K562 (cell line): ENCODE measurements around the gene CTSH. TPM values are rescaled to one million over a fixed set of nuclear protein-coding genes. Genes with fewer than 3 reads are reported as not detected.

Experiments used
- ATAC-seq: fragments of 200-7000 bp; cut with Tn5 transposase; 3 replicates; pipeline ENCODE4 v1.9.1; 2020; ENCODE audit warnings: moderate library complexity
- BruUV-seq: library from RNA; stranded (reverse); fragments of 400-500 nt; replicated peaks from 2 replicates; lab custom pipeline; 2021; lab: Mats Ljungman, UMichigan
- CTCF ChIA-PET: fragments of 300-600 bp; formaldehyde crosslinking; extraction: SDS; loops from one replicate; lab custom pipeline; 2021; ENCODE audit warnings: low intra/inter-chr PET ratio; lab: Yijun Ruan, JAX
- POLR2A ChIA-PET: fragments of 300-600, 350-650 bp; sonication (Branson Sonifier 250); formaldehyde crosslinking; extraction: SDS; loops from one replicate; lab custom pipeline; 2021; ENCODE audit warnings: antibody characterized with exemption, inconsistent platforms; lab: Yijun Ruan, JAX
- DNase-seq, 4 experiments: peaks; one replicate each; pipeline versions ENCODE4 v3.0.0 to v3.0.0-alpha.2; 2011 to 2018; ENCODE audit warnings: low spot score in 3 of 4, mixed read lengths in 3 of 4; ENCODE audit errors: extremely low read depth in 1 of 4
- FAIRE-seq: peaks from 2 replicates; lab custom pipeline; 2011; peaks lifted over from hg19 to GRCh38; lab: Jason Lieb, UNC
- H2AFZ ChIP-seq: 2 replicates; pipeline ENCODE4 v1.6.0; 2011; ENCODE audit warnings: low read depth, low read length, control low read depth, inconsistent platforms
- H3K27ac ChIP-seq: fragments of 200-600 bp; 3 replicates; pipeline ENCODE4 v1.8.0; 2011; ENCODE audit warnings: low read depth, mild to moderate bottlenecking, control low read depth, inconsistent platforms, low read length, moderate library complexity, mixed read lengths; ENCODE audit errors: extremely low read depth
- H3K27me3 ChIP-seq, 2 experiments: fragments of 300-600 bp in 1 of 2; 2 replicates in 1 of 2; 3 replicates in 1 of 2; pipeline versions ENCODE4 v1.6.0 to v1.8.0; 2011; ENCODE audit warnings: inconsistent platforms in 2 of 2, low read length in 2 of 2, mild to moderate bottlenecking in 1 of 2, mixed read lengths in 1 of 2, moderate library complexity in 1 of 2; ENCODE audit not compliant: control insufficient read depth in 2 of 2, insufficient read depth in 2 of 2
- H3K36me3 ChIP-seq: fragments of 300-600 bp; 3 replicates; pipeline ENCODE4 v1.8.0; 2011; ENCODE audit warnings: mild to moderate bottlenecking, low read length, inconsistent platforms; ENCODE audit not compliant: control insufficient read depth, insufficient read depth
- H3K4me1 ChIP-seq, 2 experiments: fragments of 200-600 bp in 1 of 2; replicated peaks in 1 of 2; 2 replicates in 1 of 2; 3 replicates in 1 of 2; pipeline versions ENCODE4 v1.5.1 to v1.8.0; 2011; ENCODE audit warnings: inconsistent platforms in 2 of 2, low read length in 2 of 2, mild to moderate bottlenecking in 1 of 2, mixed read lengths in 1 of 2, moderate library complexity in 1 of 2; ENCODE audit not compliant: control insufficient read depth in 2 of 2, insufficient read depth in 2 of 2
- H3K4me2 ChIP-seq: 2 replicates; pipeline ENCODE4 v1.6.1; 2011; ENCODE audit warnings: low read length, control low read depth, inconsistent platforms, mixed read lengths; ENCODE audit not compliant: insufficient read depth
- H3K4me3 ChIP-seq: fragments of 200-600 bp; sonication (generic), shearing (Covaris generic); 2 replicates; pipeline ENCODE4 v1.5.1; 2016; ENCODE audit warnings: control low read depth, inconsistent platforms
- H3K79me2 ChIP-seq: fragments of 200-600 bp; 3 replicates; pipeline ENCODE4 v1.8.0; 2011; ENCODE audit warnings: low read length, inconsistent platforms; ENCODE audit not compliant: control insufficient read depth, insufficient read depth
- H3K9ac ChIP-seq, 2 experiments: 2 replicates each; pipeline versions ENCODE4 v1.6.0 to v1.6.1; 2011; ENCODE audit warnings: low read depth in 2 of 2, low read length in 2 of 2, control low read depth in 1 of 2, inconsistent platforms in 1 of 2, mild to moderate bottlenecking in 1 of 2, mixed read lengths in 1 of 2; ENCODE audit not compliant: insufficient read depth in 1 of 2
- H3K9me1 ChIP-seq: one replicate; pipeline ENCODE4 v1.6.0; 2011; ENCODE audit warnings: inconsistent platforms, mild to moderate bottlenecking, low read length, moderate library complexity; ENCODE audit not compliant: control insufficient read depth, insufficient read depth
- H3K9me3 ChIP-seq: replicated peaks from 2 replicates; pipeline ENCODE4 v1.5.1; 2011; ENCODE audit warnings: low read depth, low read length, inconsistent platforms; ENCODE audit not compliant: control insufficient read depth, insufficient read depth
- H4K20me1 ChIP-seq: replicated peaks from 2 replicates; pipeline ENCODE4 v1.6.1; 2011; ENCODE audit warnings: low read length, inconsistent platforms, mixed read lengths; ENCODE audit not compliant: control insufficient read depth, insufficient read depth
- CHD1 ChIP-seq: fragments of 200-600 bp; sonication (generic); IDR thresholded peaks from one replicate; pipeline ENCODE4 v1.6.1; 2012; ENCODE audit warnings: mild to moderate bottlenecking, moderate library complexity, low read length, inconsistent platforms
- DPF2 ChIP-seq: fragments of 450-650 bp; IDR thresholded peaks from 2 replicates; pipeline ENCODE4 v1.6.1; 2016
- PTRF ChIP-seq: fragments of 450-650 bp; IDR thresholded peaks from 2 replicates; pipeline ENCODE4 v1.6.1; 2016; ENCODE audit warnings: mild to moderate bottlenecking, missing genetic modification characterization, missing compliant biosample characterization
- ZNF316 ChIP-seq: fragments of 450-650 bp; IDR thresholded peaks from 2 replicates; pipeline ENCODE4 v1.6.1; 2016
- ZZZ3 ChIP-seq: fragments of 450-650 bp; IDR thresholded peaks from 2 replicates; pipeline ENCODE4 v1.6.1; 2016; ENCODE audit warnings: antibody characterized with exemption, mild to moderate bottlenecking, moderate library complexity
- WGBS: fragments of 100-300 bp; shearing (Covaris generic); methylation state at CpG from one replicate; pipeline ENCODE4 v1.1.6; 2016; ENCODE audit warnings: low coverage, mixed read lengths; ENCODE audit not compliant: insufficient coverage; ENCODE audit errors: missing lambda C conversion rate; 5-methylcytosine and 5-hydroxymethylcytosine counted together
- in situ Hi-C: fragments of 300-500 bp; cut with MboI; formaldehyde crosslinking; loops from 4 replicates; pipeline ENCODE4 v1.15.0; 2018; ENCODE audit warnings: inconsistent platforms, mixed read lengths
- intact Hi-C: fragments of 100-400 bp; cut with micrococcal nuclease; formaldehyde crosslinking; loops from 2 replicates; pipeline ENCODE4 v1.14.2; 2022
- polyA plus RNA-seq, 8 experiments: library from polyadenylated mRNA; depleted of rRNA in 4 of 8; stranded (reverse) in 5 of 8; unstranded in 3 of 8; fragments of >200 nt; fragmentation: Nextera tagmentation in 2 of 8; fragmentation: Illumina TruSeq in 1 of 8; extraction: Ambion mirVana in 2 of 8; extraction: Trizol in 1 of 8; gene quantifications; 2 replicates each; pipeline versions ENCODE4 v1.2.1 to v1.2.3, GENCODE V29; 2011 to 2014; ENCODE audit warnings: inconsistent platforms in 1 of 8, missing spikeins in 1 of 8
- total RNA-seq, 7 experiments: library from RNA; depleted of rRNA in 6 of 7; stranded (reverse); fragments of >200 nt in 6 of 7; fragmentation: Illumina TruSeq in 2 of 7; extraction: Trizol in 2 of 7; gene quantifications; 2 replicates each; pipeline versions ENCODE4 v1.2.1 to v1.2.3, GENCODE V29; 2011 to 2021; ENCODE audit warnings: low replicate concordance in 1 of 7
- TF ChIP-seq, protein P1 (sequence below): fragments of 150-350 bp; conservative IDR thresholded peaks from 2 replicates; pipeline ENCODE4 v1.6.1; 2014; ENCODE audit warnings: low read length

CTSH gene
- total and polyA plus RNA-seq, 9 of the 15 experiments (the other 6 are each of a cell fraction or from before 2014, with no cell fraction given) = 15.0 to 462 (median 173) TPM

DNA sequence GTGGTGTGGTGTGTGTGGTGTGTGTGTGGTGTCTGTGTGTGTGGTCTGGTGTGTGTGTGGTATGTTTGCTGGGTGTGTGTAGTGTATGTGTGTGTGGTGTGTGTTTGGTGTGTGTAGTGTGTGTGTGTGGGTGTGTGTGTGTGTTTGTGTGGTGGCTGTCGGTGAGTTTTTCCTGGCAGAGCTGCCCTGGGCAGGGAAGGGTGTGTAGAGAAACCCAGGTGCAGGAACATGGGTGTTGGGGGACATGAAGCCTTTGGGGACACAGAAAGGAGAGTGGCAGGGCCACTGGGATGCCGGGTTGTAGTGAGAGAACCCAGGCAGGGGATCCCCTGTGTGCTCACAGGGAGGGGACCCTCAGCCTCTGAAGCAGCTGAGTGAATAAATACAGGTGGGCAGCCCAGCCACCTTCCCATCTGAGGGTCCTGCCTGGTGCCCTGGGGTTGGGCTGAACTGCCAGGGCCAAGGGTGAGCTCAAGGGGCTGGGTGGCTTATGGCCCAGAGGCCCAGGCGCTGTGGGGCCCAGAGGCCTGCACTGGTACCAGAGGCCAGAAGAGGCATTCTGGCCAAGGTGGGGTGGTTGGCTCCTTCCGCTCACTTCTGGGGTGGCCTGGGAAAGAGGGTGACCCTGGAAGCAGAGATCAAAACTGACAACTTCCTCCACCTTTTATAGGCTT lies 48.5 kb upstream of the CTSH start:
- peak; percentile 84 for FAIRE-seq
- H3K27ac ChIP-seq = no peak overlapping the region; the same call in 2 of the 3 replicates
- intact Hi-C loops = no loop called here
- H3K36me3 ChIP-seq = no peaks in the 10 kb centered on the region
- TF ChIP-seq ZZZ3 = no peak
- TF ChIP-seq, protein P1, sequence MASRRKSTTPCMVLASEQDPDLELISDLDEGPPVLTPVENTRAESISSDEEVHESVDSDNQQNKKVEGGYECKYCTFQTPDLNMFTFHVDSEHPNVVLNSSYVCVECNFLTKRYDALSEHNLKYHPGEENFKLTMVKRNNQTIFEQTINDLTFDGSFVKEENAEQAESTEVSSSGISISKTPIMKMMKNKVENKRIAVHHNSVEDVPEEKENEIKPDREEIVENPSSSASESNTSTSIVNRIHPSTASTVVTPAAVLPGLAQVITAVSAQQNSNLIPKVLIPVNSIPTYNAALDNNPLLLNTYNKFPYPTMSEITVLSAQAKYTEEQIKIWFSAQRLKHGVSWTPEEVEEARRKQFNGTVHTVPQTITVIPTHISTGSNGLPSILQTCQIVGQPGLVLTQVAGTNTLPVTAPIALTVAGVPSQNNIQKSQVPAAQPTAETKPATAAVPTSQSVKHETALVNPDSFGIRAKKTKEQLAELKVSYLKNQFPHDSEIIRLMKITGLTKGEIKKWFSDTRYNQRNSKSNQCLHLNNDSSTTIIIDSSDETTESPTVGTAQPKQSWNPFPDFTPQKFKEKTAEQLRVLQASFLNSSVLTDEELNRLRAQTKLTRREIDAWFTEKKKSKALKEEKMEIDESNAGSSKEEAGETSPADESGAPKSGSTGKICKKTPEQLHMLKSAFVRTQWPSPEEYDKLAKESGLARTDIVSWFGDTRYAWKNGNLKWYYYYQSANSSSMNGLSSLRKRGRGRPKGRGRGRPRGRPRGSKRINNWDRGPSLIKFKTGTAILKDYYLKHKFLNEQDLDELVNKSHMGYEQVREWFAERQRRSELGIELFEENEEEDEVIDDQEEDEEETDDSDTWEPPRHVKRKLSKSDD = no peak
- no peak for TF ChIP-seq PTRF (tag)
- TF ChIP-seq CHD1 = no peak
- no peak for TF ChIP-seq DPF2
- TF ChIP-seq ZNF316 = no peak
- H3K79me2 ChIP-seq = no peaks in the 10 kb centered on the region
- no peak overlapping the region for H2AFZ ChIP-seq
- no peak overlapping the region for H3K4me2 ChIP-seq
- no peak overlapping the region for H3K9ac ChIP-seq
- ATAC-seq = no peak
- peaks cover 0 to 3% of the 10 kb centered on the region in 2 experiments; a peak in 1 of 5 replicates for H3K4me1 ChIP-seq
- no peaks in the 10 kb centered on the region for H3K9me3 ChIP-seq
- in situ Hi-C loops = no loop called here
- ChIA-PET CTCF (no interaction called here), POLR2A (interaction anchor here (0.6 kb wide), 2 partner anchors 84 to 193 kb away, joined by 3 to 4 read pairs; no protein-coding TSS in a partner anchor)
- H3K4me3 ChIP-seq = no peak overlapping the region
- WGBS = 52% methylated on average over 4 of the region's 4 CpGs
- DNase-seq = no peak
- peaks cover 18 to 58% of the 10 kb centered on the region in 2 experiments; a peak in 4 of 5 replicates for H3K27me3 ChIP-seq
- BruUV-seq = no TSS peak
- H3K9me1 ChIP-seq = peaks cover under 1% of the 10 kb centered on the region
- peaks cover under 1% of the 10 kb centered on the region for H4K20me1 ChIP-seq
